Kidney glomerular epithelial cell (primary cell): ENCODE results near the gene ATP6V1G2.
"Not testable (repeated sequence)": the region's sequence is repeated elsewhere in the genome, so short reads cannot be mapped to it uniquely, and the experiment has no call there.

ENCODE experiments used
- DNase-seq: peaks from one replicate; lab custom pipeline; 2025; lab: John Stamatoyannopoulos, UW

The ATP6V1G2 gene

DNA sequence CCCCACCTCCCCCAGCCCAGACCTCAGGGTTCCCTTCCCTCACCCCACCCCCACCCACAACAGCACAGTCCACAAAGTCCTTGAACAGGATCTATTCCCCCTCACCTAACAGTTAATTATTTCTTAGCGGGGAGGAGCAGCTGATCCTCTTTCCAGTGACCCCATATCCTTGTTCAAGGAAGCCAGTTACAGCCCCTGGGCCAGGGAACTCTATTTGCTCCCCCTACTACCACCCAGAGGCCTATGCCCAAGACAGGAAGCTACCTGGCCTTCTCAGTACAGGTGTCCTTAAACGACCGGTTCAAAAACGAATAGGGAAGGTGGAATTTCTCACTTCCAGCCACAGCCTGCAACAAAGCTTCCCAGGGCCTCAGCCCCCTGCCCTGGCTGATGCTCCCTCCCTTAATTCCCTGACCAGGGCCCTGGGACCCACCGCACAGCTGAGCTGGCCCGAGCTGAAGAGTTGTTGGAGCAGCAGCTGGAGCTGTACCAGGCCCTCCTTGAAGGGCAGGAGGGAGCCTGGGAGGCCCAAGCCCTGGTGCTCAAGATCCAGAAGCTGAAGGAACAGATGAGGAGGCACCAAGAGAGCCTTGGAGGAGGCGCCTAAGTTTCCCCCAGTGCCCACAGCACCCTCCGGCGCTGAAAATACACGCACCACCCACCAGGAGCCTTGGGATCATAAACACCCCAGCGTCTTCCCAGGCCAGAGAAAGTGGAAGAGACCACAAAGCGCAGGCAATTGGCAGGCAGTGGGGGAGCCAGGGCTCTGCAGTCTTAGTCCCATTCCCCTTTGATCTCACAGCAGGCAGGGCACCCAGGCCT, 16.9 kb downstream of the ATP6V1G2 start:
- no peak for DNase-seq

DNA sequence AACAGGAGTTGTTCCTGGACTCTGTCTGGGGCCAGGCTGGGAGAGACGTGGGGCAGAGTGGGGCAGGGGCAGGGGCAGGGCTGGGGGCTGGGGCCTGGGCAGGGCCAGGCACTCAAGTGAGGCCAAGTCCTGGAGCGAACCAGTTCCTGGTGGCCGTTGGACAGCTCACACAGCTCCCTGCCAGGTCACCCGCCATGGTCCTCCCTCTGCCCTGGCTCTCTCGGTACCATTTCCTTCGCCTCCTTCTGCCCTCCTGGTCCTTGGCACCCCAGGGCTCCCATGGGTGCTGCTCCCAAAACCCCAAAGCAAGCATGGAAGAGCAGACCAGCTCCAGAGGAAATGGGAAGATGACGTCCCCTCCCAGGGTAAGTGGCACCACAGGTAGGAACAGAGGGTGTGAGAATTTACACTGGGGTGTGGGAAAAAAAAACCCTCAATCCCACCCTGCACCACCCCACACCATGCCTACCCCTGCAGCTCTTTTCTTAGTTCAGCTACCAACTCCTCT, 17.5 kb downstream of the ATP6V1G2 start, which contains the start of gene MCCD1:
Gene MCCD1, plus strand, starts transcription at position 142 of the 508 bp plus-strand sequence. Its CDS starts 53 bp downstream, at position 195.
- no peak for DNase-seq

DNA sequence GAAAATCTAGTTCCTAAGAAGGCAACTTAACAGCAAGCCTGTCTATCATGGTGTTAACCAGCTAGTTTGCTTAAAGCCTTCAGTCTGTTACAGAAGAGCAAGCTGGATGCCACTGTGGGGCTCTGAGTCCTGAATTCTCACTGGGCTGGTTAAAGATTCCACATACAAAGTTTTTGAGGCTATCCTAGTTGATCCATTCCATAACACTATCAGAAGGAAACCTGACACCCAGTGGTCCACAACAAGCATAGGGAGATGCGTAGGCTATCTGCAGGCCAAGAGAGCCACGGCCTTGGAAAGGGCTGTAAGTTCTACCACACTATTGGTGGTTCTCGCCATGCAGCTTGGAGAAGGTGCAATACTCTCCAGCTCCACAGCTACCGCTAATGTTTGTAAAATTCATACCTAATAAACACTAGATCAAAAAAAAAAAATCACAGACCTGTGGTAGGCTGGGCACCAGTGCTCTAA, 18.1 kb downstream of the ATP6V1G2 start:
- no peak for DNase-seq

DNA sequence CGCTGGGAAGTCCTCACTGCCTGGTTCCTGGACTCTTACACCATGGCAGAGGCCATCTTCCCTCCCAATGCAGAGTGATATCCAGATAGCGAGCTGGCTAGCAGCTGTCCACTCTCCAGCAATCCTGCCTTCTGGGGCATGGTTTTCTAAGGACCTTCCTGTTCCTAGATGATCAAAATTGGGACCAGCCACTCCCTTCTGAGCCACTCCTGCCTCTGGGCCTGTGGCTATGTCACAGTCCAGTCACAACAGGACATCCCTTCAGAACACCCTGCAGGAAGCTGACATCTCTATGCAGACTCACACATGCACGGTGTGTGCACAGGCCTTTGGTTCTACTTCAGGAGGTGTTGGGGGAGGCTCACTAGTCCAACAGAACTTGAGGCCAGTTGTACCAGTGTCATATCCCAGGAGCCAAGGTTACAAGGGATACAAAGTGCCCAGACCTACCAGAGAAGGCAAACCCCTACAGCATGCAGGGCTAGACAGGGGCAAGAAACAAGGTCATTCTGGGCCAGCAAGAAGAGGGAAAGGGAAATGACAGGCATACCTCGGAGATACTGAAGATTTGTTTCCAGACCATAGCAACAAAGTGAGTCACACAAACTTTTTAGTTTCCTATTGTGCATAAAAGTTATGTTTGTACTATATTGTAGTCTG, 20.3 kb downstream of the ATP6V1G2 start:
- peak; percentile 29 for DNase-seq

DNA sequence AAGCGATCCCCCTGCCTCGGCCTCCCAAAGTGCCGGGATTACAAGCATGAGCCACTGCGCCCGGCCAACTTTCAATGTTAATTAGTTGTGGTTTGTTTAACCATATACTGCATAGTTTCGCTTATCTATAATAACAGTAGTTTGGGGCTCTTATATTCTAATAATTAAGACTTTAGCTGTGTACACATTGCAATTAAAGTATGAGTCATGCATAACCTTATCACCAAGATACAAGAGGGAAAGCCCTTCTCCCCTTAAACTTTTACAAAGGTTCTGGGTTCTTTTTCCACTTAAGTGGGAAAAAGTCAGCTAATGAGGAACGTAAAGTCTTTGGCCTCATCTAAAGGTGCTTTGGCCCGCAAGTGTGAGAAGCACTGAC, 20.9 kb downstream of the ATP6V1G2 start:
- DNase-seq: no peak

DNA sequence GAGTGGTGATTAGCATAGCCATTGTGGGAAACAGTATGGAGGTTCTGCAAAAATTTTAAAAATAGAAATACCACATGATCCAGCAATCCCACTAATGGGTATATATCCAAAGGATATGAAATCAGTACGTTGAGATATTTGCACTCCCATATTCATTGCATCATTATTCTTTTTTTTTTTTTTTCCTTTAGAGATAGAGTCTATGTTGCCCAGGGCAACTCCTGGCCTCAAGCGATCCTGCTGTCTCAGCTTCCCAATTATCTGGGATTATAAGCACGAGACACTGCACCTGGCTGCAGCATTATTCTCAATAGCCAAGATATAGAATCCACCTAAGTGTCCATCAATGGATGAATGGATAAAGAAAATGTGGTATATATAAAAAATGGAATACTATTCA, 24.6 kb downstream of the ATP6V1G2 start:
- no peak for DNase-seq

DNA sequence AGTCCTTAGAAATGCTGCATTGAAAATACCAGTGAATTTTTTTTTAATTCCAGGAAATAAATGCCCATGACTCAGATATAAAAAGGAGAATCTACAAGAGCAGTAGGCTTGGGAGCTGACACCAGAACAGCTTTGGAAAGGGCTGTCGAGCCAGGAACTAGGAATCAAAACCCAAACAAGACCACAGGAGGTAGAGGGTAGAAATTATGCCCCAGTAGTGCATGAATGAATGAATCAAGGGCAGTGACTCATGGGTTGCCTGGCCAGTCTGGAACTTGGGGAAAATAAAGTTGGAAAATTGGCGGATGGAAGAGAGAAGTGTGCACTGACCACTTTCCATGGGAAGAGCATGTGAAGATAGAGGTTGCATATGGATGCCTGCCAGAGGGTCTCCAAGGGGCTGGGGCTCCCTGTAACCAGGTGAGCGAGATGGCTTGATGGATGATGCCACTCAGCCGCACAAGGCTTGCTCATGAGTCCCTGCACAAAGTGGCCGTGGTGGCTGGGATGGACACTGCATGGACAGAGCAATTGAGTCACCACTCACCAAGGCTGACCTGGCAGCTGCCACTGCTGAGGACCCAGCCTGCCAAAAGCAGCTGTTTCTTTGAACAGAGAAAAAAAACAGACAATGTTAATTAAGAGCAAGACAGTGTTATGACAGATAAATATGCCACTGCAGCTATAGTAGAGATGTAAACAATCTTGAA, 32.8 kb downstream of the ATP6V1G2 start:
- DNase-seq: no peak

DNA sequence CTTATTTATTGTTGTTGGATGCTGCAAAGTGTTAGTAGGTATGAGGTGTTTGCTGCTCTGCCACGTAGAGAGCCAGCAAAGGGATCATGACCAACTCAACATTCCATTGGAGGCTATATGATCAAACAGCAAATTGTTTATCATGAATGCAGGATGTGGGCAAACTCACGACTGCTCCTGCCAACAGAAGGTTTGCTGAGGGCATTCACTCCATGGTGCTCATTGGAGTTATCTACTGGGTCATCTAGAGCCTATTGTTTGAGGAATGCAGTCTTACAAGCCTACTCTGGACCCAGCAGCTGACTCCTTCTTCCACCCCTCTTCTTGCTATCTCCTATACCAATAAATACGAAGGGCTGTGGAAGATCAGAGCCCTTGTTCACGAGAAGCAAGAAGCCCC, 36.4 kb downstream of the ATP6V1G2 start:
- no peak for DNase-seq

DNA sequence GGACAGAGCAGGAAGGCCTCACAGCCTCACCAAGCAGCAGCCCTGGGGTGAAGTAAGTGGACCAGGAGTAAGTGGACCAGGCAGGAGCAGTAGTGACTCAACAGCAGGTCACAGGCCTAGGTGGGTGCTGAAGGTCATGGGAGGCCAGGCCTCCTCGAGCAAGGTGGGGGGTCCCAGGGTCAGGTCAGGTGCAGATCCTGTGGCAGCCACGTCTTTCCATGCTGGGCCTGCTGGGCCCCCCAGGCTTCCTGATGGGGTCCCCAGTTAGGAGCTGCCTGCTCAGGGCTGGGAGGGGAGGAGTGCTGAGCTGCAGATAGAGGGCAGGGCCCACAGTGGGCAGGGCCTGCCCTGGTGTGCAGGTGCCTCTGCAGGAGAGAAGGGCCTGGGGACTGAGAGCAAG, 37.4 kb downstream of the ATP6V1G2 start:
- not testable (repeated sequence) for DNase-seq

DNA sequence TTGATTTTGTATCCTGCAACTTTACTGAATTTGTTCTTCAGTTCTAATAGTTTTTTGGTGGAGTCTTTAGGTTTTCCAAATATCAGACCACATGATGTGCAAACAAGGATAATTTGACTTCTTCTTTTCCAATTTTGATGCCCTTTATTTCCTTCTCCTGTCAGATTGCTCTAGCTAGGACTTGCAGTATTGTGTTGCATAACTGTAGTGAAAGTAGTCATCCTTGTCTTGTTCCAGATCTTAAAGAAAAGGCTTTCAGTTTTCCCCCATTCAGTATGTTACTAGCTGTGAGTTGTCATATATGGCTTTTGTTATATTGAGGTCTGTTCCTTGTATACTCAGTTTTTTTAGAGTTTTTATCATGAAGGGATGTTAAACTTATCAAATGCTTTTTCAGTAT, 43.8 kb downstream of the ATP6V1G2 start:
- no peak for DNase-seq

DNA sequence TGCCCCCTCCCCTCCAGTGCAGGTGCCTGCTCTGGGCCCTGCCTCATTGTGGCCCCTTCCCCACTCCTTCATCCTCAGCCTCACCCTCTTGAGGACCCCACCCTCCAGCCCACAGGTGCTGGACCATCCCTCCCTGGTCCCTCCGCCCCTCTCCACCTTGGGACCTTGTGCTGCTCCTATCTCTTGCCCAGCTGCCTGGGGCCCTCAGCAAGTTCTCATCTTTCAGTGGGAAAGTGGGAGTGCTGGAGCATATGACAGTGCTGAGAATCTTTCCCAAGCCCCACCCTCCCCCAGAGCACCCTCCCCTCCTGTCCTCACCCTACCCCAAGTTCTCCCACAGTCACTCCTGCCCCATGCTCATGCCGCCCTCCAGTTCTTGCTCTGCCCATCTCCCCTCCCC, 46.8 kb downstream of the ATP6V1G2 start:
- not testable (repeated sequence) for DNase-seq

DNA sequence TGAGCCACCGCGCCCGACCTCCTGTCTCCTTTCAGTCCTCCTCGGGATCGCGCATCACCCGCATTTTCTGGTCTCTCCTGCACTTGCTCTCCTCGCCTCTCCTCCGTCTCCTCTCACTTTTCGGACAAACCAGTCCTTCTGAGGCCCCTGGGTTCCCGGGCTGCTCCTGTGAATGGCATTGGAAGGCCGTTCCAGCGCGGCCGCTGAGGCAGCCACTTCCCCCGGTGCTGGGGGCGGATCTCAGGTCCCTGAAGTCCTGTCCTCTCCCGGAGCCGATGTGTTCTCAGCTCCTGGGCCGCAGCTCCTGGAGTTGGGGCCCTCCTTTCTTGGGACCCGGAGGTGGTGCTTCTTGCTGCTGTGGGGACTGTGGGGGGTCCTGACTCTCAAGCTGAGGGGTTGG, 47.7 kb downstream of the ATP6V1G2 start:
- no peak for DNase-seq

DNA sequence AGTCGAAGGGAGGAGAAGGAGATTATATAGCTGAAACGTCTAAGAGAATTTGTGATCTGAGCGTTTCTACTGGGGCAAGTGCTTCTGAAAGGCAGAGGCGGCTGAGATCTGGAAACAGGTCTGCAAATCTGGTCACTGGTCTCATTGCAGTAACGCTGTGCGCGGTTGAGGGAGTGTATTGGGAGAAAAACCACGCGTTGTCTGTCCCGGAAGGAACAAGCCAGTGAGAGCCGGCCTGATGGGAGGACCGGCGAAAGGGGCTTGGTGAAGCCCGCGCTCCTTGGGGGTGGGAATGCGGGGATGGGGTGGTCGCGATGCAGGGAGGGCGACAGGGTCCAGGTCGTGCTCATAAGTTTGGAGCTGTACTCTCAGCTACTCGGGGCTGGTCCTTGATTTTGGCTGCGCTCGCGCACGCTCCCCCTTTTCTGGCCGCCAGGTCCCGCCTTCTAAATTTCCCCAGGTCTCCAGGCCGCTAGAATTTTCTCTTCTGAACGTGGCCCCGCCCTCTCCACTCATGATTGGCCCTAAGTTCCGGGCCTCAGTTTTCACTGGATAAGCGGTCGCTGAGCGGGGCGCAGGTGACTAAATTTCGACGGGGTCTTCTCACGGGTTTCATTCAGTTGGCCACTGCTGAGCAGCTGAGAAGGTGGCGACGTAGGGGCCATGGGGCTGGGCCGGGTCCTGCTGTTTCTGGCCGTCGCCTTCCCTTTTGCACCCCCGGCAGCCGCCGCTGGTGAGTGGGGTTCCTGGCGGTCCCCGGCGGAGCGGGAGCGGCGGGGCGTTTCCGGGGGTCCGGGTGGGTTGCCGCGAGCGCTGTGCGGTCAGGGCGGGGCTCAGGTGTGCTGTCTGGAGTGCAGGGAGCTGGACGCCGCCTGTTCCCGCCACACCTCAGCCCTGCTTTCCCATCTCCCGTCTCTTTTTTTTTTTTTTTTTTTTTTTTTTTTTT, 48.6 kb downstream of the ATP6V1G2 start, which contains the start of gene MICB:
Gene MICB, plus strand, starts transcription at position 615 of the 946 bp plus-strand sequence. Its CDS starts 49 bp downstream, at position 664.
- peak; percentile 74 for DNase-seq

DNA sequence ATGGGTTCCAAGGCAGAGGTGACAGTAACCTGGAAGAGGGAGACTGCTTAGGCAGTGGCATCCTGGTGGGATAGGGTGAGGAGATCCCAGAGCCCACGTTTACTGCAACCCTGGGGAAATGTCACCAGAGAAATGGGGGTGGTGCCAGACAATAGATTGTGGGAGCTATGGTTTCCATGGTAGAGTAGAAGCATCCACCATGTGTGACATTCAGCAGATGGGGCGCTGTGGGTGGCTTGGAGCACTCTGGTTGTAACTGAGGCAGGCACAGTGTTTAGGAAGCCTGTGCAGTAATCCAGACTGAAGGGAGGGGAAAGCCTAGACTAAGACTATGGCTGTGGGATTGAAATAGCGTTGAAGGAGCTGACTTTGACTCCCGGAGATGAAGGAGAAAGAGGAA, 49.6 kb downstream of the ATP6V1G2 start:
- not testable (repeated sequence) for DNase-seq

DNA sequence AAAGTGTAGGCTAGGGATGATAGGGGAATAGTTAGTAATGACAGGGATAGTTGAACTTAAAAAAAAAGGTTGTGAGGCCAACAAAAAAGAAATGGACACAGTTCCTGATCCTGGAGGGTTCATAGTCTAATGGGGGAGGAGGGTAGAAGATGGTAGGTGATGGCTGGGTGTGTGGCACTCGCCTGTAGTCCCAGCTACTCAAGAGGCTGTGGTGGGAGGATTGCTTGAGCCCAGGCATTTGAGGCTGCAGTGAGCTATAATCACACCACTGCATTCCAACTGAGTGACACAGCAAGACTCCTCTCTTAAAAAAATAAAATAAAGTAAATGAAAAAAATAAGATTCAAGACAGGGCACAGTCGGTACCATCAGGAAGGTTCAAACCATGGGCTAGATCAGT, 50.8 kb downstream of the ATP6V1G2 start:
- DNase-seq: peak; percentile 82
